Mucosa of stomach (tissue), 1 donor: Measurements from ENCODE around the gene TMEM82.
"Not testable (repeated sequence)": the region's sequence is repeated elsewhere in the genome, so short reads cannot be mapped to it uniquely, and the experiment has no call there.

ENCODE experiments used
- H3K27me3 ChIP-seq: one replicate; pipeline ENCODE4 v1.7.0; 2013; ENCODE audit warnings: mild to moderate bottlenecking, low read length; ENCODE audit not compliant: control insufficient read depth, insufficient read depth
- H3K36me3 ChIP-seq: one replicate; pipeline ENCODE4 v1.7.0; 2013; ENCODE audit warnings: low read length; ENCODE audit not compliant: control insufficient read depth, insufficient read depth
- H3K4me1 ChIP-seq: one replicate; pipeline ENCODE4 v1.7.0; 2013; ENCODE audit warnings: mild to moderate bottlenecking, low read length; ENCODE audit not compliant: control insufficient read depth, insufficient read depth
- H3K4me3 ChIP-seq: one replicate; pipeline ENCODE4 v1.7.0; 2013; ENCODE audit warnings: low read length
- H3K9ac ChIP-seq: one replicate; pipeline ENCODE4 v1.7.0; 2013; ENCODE audit warnings: mild to moderate bottlenecking, low read length, moderate library complexity
- H3K9me3 ChIP-seq: one replicate; pipeline ENCODE4 v1.7.0; 2013; ENCODE audit warnings: mild to moderate bottlenecking, low read length, moderate library complexity; ENCODE audit not compliant: control insufficient read depth
- donor health status: Pancreatic carcinoma.

The TMEM82 gene

GRCh38 chr1:15742339-15742801, at the start of gene TMEM82:
Gene TMEM82 (plus strand): TSS chr1:15742499. CDS start chr1:15742560, 61 bp downstream.
- peaks cover 26% of the 10 kb centered on the region for H3K4me1 ChIP-seq
- no peaks in the 10 kb centered on the region for H3K9me3 ChIP-seq
- H3K36me3 ChIP-seq = no peaks in the 10 kb centered on the region
- H3K4me3 ChIP-seq = no peak within 1 kb of the TSS
- H3K27me3 ChIP-seq = no peaks in the 10 kb centered on the region
- H3K9ac ChIP-seq = peak within 1 kb of the TSS; percentile 22

- Histone ChIP-seq H3K9ac (no peak overlapping the region), H3K4me3 (no peak overlapping the region), H3K36me3 (no peaks in the 10 kb centered on the region), H3K27me3 (no peaks in the 10 kb centered on the region), H3K9me3 (no peaks in the 10 kb centered on the region), H3K4me1 (no peaks in the 10 kb centered on the region)
These were observed 48.9 kb upstream of the TMEM82 start for GRCh38 chr1:15693371-15693770.

GRCh38 chr1:15696956-15697521, 45.3 kb upstream of the TMEM82 start:
- no peaks in the 10 kb centered on the region for H3K27me3 ChIP-seq
- H3K4me3 ChIP-seq = no peak overlapping the region
- no peak overlapping the region for H3K9ac ChIP-seq
- no peaks in the 10 kb centered on the region for H3K36me3 ChIP-seq
- H3K9me3 ChIP-seq = no peaks in the 10 kb centered on the region
- no peaks in the 10 kb centered on the region for H3K4me1 ChIP-seq

GRCh38 chr1:15698201-15698600, 44.1 kb upstream of the TMEM82 start:
- H3K9me3 ChIP-seq = no peaks in the 10 kb centered on the region
- no peaks in the 10 kb centered on the region for H3K27me3 ChIP-seq
- H3K36me3 ChIP-seq = no peaks in the 10 kb centered on the region
- H3K4me3 ChIP-seq = no peak overlapping the region
- H3K4me1 ChIP-seq = peaks cover 6% of the 10 kb centered on the region
- H3K9ac ChIP-seq = no peak overlapping the region

- peaks cover 18% of the 10 kb centered on the region for H3K4me1 ChIP-seq
- H3K4me3 ChIP-seq, H3K9me3 ChIP-seq, H3K27me3 ChIP-seq, H3K9ac ChIP-seq, H3K36me3 ChIP-seq: not testable (repeated sequence)
These were observed 43.0 kb upstream of the TMEM82 start for GRCh38 chr1:15699321-15699720.

- peaks cover 22% of the 10 kb centered on the region for H3K4me1 ChIP-seq
- no peaks in the 10 kb centered on the region for H3K27me3 ChIP-seq
- no peaks in the 10 kb centered on the region for H3K36me3 ChIP-seq
- H3K9me3 ChIP-seq = no peaks in the 10 kb centered on the region
- no peak overlapping the region for H3K4me3 ChIP-seq
- H3K9ac ChIP-seq = no peak overlapping the region
These were observed 41.8 kb upstream of the TMEM82 start for GRCh38 chr1:15700508-15700907.

- H3K4me1 ChIP-seq = peaks cover 22% of the 10 kb centered on the region
- no peaks in the 10 kb centered on the region for H3K27me3 ChIP-seq
- H3K36me3 ChIP-seq = no peaks in the 10 kb centered on the region
- H3K4me3 ChIP-seq = no peak overlapping the region
- no peak overlapping the region for H3K9ac ChIP-seq
- H3K9me3 ChIP-seq = no peaks in the 10 kb centered on the region
These were observed 40.5 kb upstream of the TMEM82 start for GRCh38 chr1:15701784-15702183.

GRCh38 chr1:15702722-15703550, 39.4 kb upstream of the TMEM82 start:
- Histone ChIP-seq H3K9me3 (no peaks in the 10 kb centered on the region), H3K4me1 (peaks cover 22% of the 10 kb centered on the region), H3K36me3 (no peaks in the 10 kb centered on the region), H3K4me3 (no peak overlapping the region), H3K9ac (peak overlapping the region; percentile 40), H3K27me3 (no peaks in the 10 kb centered on the region)

GRCh38 chr1:15703562-15703961, 38.7 kb upstream of the TMEM82 start:
- Histone ChIP-seq H3K36me3 (no peaks in the 10 kb centered on the region), H3K9me3 (no peaks in the 10 kb centered on the region), H3K27me3 (no peaks in the 10 kb centered on the region), H3K4me1 (peaks cover 22% of the 10 kb centered on the region), H3K9ac (peak overlapping the region; percentile 40), H3K4me3 (no peak overlapping the region)

- Histone ChIP-seq H3K4me1 (peaks cover 22% of the 10 kb centered on the region), H3K9me3 (no peaks in the 10 kb centered on the region), H3K27me3 (no peaks in the 10 kb centered on the region), H3K4me3 (no peak overlapping the region), H3K9ac (no peak overlapping the region), H3K36me3 (no peaks in the 10 kb centered on the region)
These were observed 37.6 kb upstream of the TMEM82 start for GRCh38 chr1:15704526-15705183.

- Histone ChIP-seq H3K27me3 (no peaks in the 10 kb centered on the region), H3K4me1 (peaks cover 22% of the 10 kb centered on the region), H3K9ac (no peak overlapping the region), H3K9me3 (no peaks in the 10 kb centered on the region), H3K4me3 (no peak overlapping the region), H3K36me3 (no peaks in the 10 kb centered on the region)
These were observed 37.1 kb upstream of the TMEM82 start for GRCh38 chr1:15705184-15705566.

- H3K4me3 ChIP-seq = no peak overlapping the region
- no peaks in the 10 kb centered on the region for H3K9me3 ChIP-seq
- H3K9ac ChIP-seq = no peak overlapping the region
- peaks cover 22% of the 10 kb centered on the region for H3K4me1 ChIP-seq
- no peaks in the 10 kb centered on the region for H3K27me3 ChIP-seq
- no peaks in the 10 kb centered on the region for H3K36me3 ChIP-seq
These were observed 35.5 kb upstream of the TMEM82 start for GRCh38 chr1:15706751-15707150.
